ENCODE results near the gene REXO1.

Gene REXO1

GRCh38 chr19:1860821-1861598, 12.7 kb upstream of the REXO1 start:
- in situ Hi-C loops (cut with MboI; ENCODE audit: low sequenced_read_pairs), result no loop called here

GRCh38 chr19:1860042-1860775, 11.9 kb upstream of the REXO1 start:
- in situ Hi-C loops (cut with MboI; ENCODE audit: low sequenced_read_pairs), result no loop called here

- in situ Hi-C loops (cut with MboI; ENCODE audit: low sequenced_read_pairs), result no loop called here
These were observed 11.1 kb upstream of the REXO1 start for GRCh38 chr19:1859331-1859781.

GRCh38 chr19:1858412-1859081, 10.3 kb upstream of the REXO1 start:
- in situ Hi-C loops (cut with MboI; ENCODE audit: low sequenced_read_pairs), result no loop called here

GRCh38 chr19:1857648-1858326, 9.5 kb upstream of the REXO1 start:
- in situ Hi-C loops (cut with MboI; ENCODE audit: low sequenced_read_pairs), result no loop called here

GRCh38 chr19:1856698-1857603, 8.7 kb upstream of the REXO1 start:
- in situ Hi-C loops (cut with MboI; ENCODE audit: low sequenced_read_pairs), result no loop called here

GRCh38 chr19:1856345-1856697, 8.0 kb upstream of the REXO1 start:
- in situ Hi-C loops (cut with MboI; ENCODE audit: low sequenced_read_pairs), result no loop called here

GRCh38 chr19:1855828-1856255, 7.6 kb upstream of the REXO1 start:
- in situ Hi-C loops (cut with MboI; ENCODE audit: low sequenced_read_pairs), result no loop called here

- in situ Hi-C loops (cut with MboI; ENCODE audit: low sequenced_read_pairs), result no loop called here
These were observed 7.0 kb upstream of the REXO1 start for GRCh38 chr19:1855040-1855827.

- in situ Hi-C loops (cut with MboI; ENCODE audit: low sequenced_read_pairs), result no loop called here
These were observed 6.3 kb upstream of the REXO1 start for GRCh38 chr19:1854542-1855039.

- in situ Hi-C loops (cut with MboI; ENCODE audit: low sequenced_read_pairs), result no loop called here
These were observed 5.8 kb upstream of the REXO1 start for GRCh38 chr19:1854039-1854541.

GRCh38 chr19:1853295-1854038, 5.2 kb upstream of the REXO1 start:
- in situ Hi-C loops (cut with MboI; ENCODE audit: low sequenced_read_pairs), result no loop called here

- in situ Hi-C loops (cut with MboI; ENCODE audit: low sequenced_read_pairs), result no loop called here
These were observed 4.4 kb upstream of the REXO1 start for GRCh38 chr19:1852581-1853128.

- in situ Hi-C loops (cut with MboI; ENCODE audit: low sequenced_read_pairs), result no loop called here
These were observed 3.6 kb upstream of the REXO1 start for GRCh38 chr19:1851654-1852580.

GRCh38 chr19:1850809-1851653, 2.7 kb upstream of the REXO1 start:
- in situ Hi-C loops (cut with MboI; ENCODE audit: low sequenced_read_pairs), result no loop called here

GRCh38 chr19:1849886-1850398, 1.7 kb upstream of the REXO1 start:
- in situ Hi-C loops (cut with MboI; ENCODE audit: low sequenced_read_pairs), result no loop called here
